Measurements from ENCODE around the gene ESRP2.
A peak's percentile ranks its signal among the peaks of the same experiment; 100 is the strongest.

ESRP2 gene

GRCh38 chr16:68202091-68202519 lies 33.8 kb downstream of the ESRP2 start (continued):
- TF ChIP-seq PRDM2 (tag by site-specific recombination; IDR thresholded peaks at IDR 0.05; ENCODE audit: borderline replicate concordance) (no peak), ZNF449 (tag by site-specific recombination; IDR thresholded peaks at IDR 0.05) (no peak), ZNF362 (tag by site-specific recombination; IDR thresholded peaks at IDR 0.05) (no peak), ZSCAN18 (tag by site-specific recombination; IDR thresholded peaks at IDR 0.05) (no peak), YY2 (tag by site-specific recombination; IDR thresholded peaks at IDR 0.05) (no peak), ZNF555 (tag by site-specific recombination; conservative IDR thresholded peaks at IDR 0.05) (no peak), ZNF600 (tag by site-specific recombination; IDR thresholded peaks at IDR 0.05) (0 out of 2 replicates have a peak, but pooled peaks have one; percentile 32), ZNF544 (tag by site-specific recombination; IDR thresholded peaks at IDR 0.05) (no peak), ZBTB44 (tag by site-specific recombination; IDR thresholded peaks at IDR 0.05) (peak; percentile 94), GLI4 (tag by site-specific recombination; IDR thresholded peaks at IDR 0.05) (no peak), ZBTB10 (tag by site-specific recombination; IDR thresholded peaks at IDR 0.05) (no peak), ZNF37A (tag by site-specific recombination; IDR thresholded peaks at IDR 0.05) (no peak), ZNF549 (tag by site-specific recombination; IDR thresholded peaks at IDR 0.05) (no peak), ZFP69B (tag by site-specific recombination; IDR thresholded peaks at IDR 0.05) (no peak), REST (tag by site-specific recombination; IDR thresholded peaks at IDR 0.05) (no peak), ZNF280C (tag by site-specific recombination; IDR thresholded peaks at IDR 0.05) (no peak), ZNF610 (tag by site-specific recombination; IDR thresholded peaks at IDR 0.05; ENCODE audit: borderline replicate concordance) (no peak), FEZF1 (tag by site-specific recombination; IDR thresholded peaks at IDR 0.05) (peak; percentile 36; the same call in 1 of the 2 replicates), YY1 (tag by site-specific recombination; IDR thresholded peaks at IDR 0.05) (no peak)

Measured in HEK293 (cell line).